ACC112 (cell line): Measurements from ENCODE around the gene SUCLA2.

Experiments
- H2AFZ ChIP-seq: fragments of 200-600 bp; sonication (generic); one replicate; pipeline ENCODE4 v1.6.0; 2017; ENCODE audit warnings: antibody characterized with exemption, low read length; ENCODE audit not compliant: unreplicated experiment
- H3K27ac ChIP-seq: fragments of 200-600 bp; sonication (generic); 2 replicates; pipeline ENCODE4 v1.5.1; 2014; ENCODE audit warnings: low read depth, mild to moderate bottlenecking, antibody characterized with exemption, low read length, moderate library complexity
- H3K27me3 ChIP-seq: fragments of 200-600 bp; sonication (generic); 2 replicates; pipeline ENCODE4 v1.6.1; 2014; ENCODE audit warnings: mild to moderate bottlenecking, antibody characterized with exemption, low read length, moderate library complexity, mixed read lengths; ENCODE audit not compliant: insufficient read depth
- H3K36me3 ChIP-seq: fragments of 200-600 bp; sonication (generic); 2 replicates; pipeline ENCODE4 v1.6.1; 2016; ENCODE audit warnings: mild to moderate bottlenecking, antibody characterized with exemption, low read length, moderate library complexity, mixed read lengths; ENCODE audit not compliant: insufficient read depth
- H3K4me1 ChIP-seq: fragments of 200-600 bp; sonication (generic); one replicate; pipeline ENCODE4 v1.6.1; 2016; ENCODE audit warnings: low read length, mixed read lengths; ENCODE audit not compliant: insufficient read depth, unreplicated experiment, control insufficient read depth
- H3K4me3 ChIP-seq: fragments of 200-600 bp; sonication (generic); 2 replicates; pipeline ENCODE4 v1.5.1; 2014; ENCODE audit warnings: mild to moderate bottlenecking, low read depth, low read length
- H3K79me2 ChIP-seq: fragments of 200-600 bp; sonication (generic); one replicate; pipeline ENCODE4 v1.6.0; 2016; ENCODE audit warnings: low read length; ENCODE audit not compliant: control insufficient read depth, unreplicated experiment, insufficient read depth

Gene SUCLA2

GRCh38 chr13:48001114-48001881 lies at the start of gene SUCLA2:
Gene SUCLA2 (minus strand): TSS chr13:48001273. CDS start chr13:48001269, 4 bp downstream.
- H3K27ac ChIP-seq = no peak within 1 kb of the TSS; the same call in 1 of the 2 replicates

GRCh38 chr13:48050550-48050949 lies 49.5 kb upstream of the SUCLA2 start:
- H3K4me3 ChIP-seq = no peak overlapping the region
- no peak overlapping the region for H2AFZ ChIP-seq
- no peaks in the 10 kb centered on the region for H3K79me2 ChIP-seq
- H3K27me3 ChIP-seq = no peaks in the 10 kb centered on the region
- peaks cover 5% of the 10 kb centered on the region; the same call in 1 of the 2 replicates for H3K36me3 ChIP-seq
- no peak overlapping the region for H3K27ac ChIP-seq
- no peaks in the 10 kb centered on the region for H3K4me1 ChIP-seq

More at GRCh38 chr13:48001114-48001881, at the start of gene SUCLA2:
- Histone ChIP-seq H3K4me3 (peak within 1 kb of the TSS; percentile 92), H3K4me1 (peaks cover 3% of the 10 kb centered on the region), H3K36me3 (no peaks in the 10 kb centered on the region), H2AFZ (peak within 1 kb of the TSS; percentile 97), H3K27me3 (no peaks in the 10 kb centered on the region), H3K79me2 (peaks cover 40% of the 10 kb centered on the region)

GRCh38 chr13:48043789-48044503 lies 42.9 kb upstream of the SUCLA2 start:
- peaks cover 9% of the 10 kb centered on the region; the same call in 1 of the 2 replicates for H3K36me3 ChIP-seq
- H3K79me2 ChIP-seq = peaks cover 5% of the 10 kb centered on the region
- peak overlapping the region; percentile 42 for H3K27ac ChIP-seq
- H3K4me3 ChIP-seq = peak overlapping the region; percentile 34; the same call in 1 of the 2 replicates
- no peak overlapping the region for H2AFZ ChIP-seq
- no peaks in the 10 kb centered on the region for H3K27me3 ChIP-seq
- H3K4me1 ChIP-seq = peaks cover 13% of the 10 kb centered on the region

GRCh38 chr13:48042894-48043293 lies 41.8 kb upstream of the SUCLA2 start:
- H3K4me1 ChIP-seq = peaks cover 21% of the 10 kb centered on the region
- no peaks in the 10 kb centered on the region for H3K27me3 ChIP-seq
- no peak overlapping the region for H3K4me3 ChIP-seq
- H3K79me2 ChIP-seq = peaks cover 15% of the 10 kb centered on the region
- H3K27ac ChIP-seq = peak overlapping the region; percentile 42; the same call in 1 of the 2 replicates
- peaks cover 9% of the 10 kb centered on the region; the same call in 1 of the 2 replicates for H3K36me3 ChIP-seq
- no peak overlapping the region for H2AFZ ChIP-seq

- no peaks in the 10 kb centered on the region for H3K27me3 ChIP-seq
- no peak overlapping the region for H3K4me3 ChIP-seq
- peaks cover 18% of the 10 kb centered on the region for H3K79me2 ChIP-seq
- H2AFZ ChIP-seq = no peak overlapping the region
- H3K4me1 ChIP-seq = peaks cover 29% of the 10 kb centered on the region
- H3K27ac ChIP-seq = peak overlapping the region; percentile 32; the same call in 1 of the 2 replicates
- peaks cover 9% of the 10 kb centered on the region; the same call in 1 of the 2 replicates for H3K36me3 ChIP-seq
These were observed 39.8 kb upstream of the SUCLA2 start for GRCh38 chr13:48040896-48041295.

- Histone ChIP-seq H3K36me3 (peaks cover 12% of the 10 kb centered on the region; the same call in 1 of the 2 replicates), H3K27me3 (no peaks in the 10 kb centered on the region), H3K4me3 (no peak overlapping the region), H3K79me2 (peaks cover 21% of the 10 kb centered on the region), H2AFZ (no peak overlapping the region), H3K27ac (no peak overlapping the region), H3K4me1 (peaks cover 29% of the 10 kb centered on the region)
These were observed 39.0 kb upstream of the SUCLA2 start for GRCh38 chr13:48040049-48040448.

- Histone ChIP-seq H3K79me2 (peaks cover 21% of the 10 kb centered on the region), H3K27ac (peak overlapping the region; percentile 89; the same call in 1 of the 2 replicates), H2AFZ (no peak overlapping the region), H3K4me3 (peak overlapping the region; percentile 89), H3K27me3 (no peaks in the 10 kb centered on the region), H3K4me1 (peaks cover 23% of the 10 kb centered on the region), H3K36me3 (peaks cover 12% of the 10 kb centered on the region; the same call in 1 of the 2 replicates)
These were observed 37.7 kb upstream of the SUCLA2 start for GRCh38 chr13:48038761-48039160.

GRCh38 chr13:48037346-48038173 lies 36.5 kb upstream of the SUCLA2 start, which contains the start of gene NUDT15:
Gene NUDT15 (plus strand): TSS chr13:48037726. CDS start chr13:48037747, 21 bp downstream.
- peaks cover 21% of the 10 kb centered on the region for H3K79me2 ChIP-seq
- H3K4me3 ChIP-seq = peak within 1 kb of the TSS; percentile 89
- H3K27ac ChIP-seq = peak within 1 kb of the TSS; percentile 89
- no peaks in the 10 kb centered on the region for H3K27me3 ChIP-seq
- peaks cover 20% of the 10 kb centered on the region for H3K4me1 ChIP-seq
- H3K36me3 ChIP-seq = peaks cover 14% of the 10 kb centered on the region; the same call in 1 of the 2 replicates
- peak within 1 kb of the TSS; percentile 58 for H2AFZ ChIP-seq

GRCh38 chr13:48029859-48030258 lies 28.8 kb upstream of the SUCLA2 start:
- Histone ChIP-seq H3K27me3 (no peaks in the 10 kb centered on the region), H3K79me2 (no peaks in the 10 kb centered on the region), H3K36me3 (0 out of 2 replicates have a peak, but pooled peaks cover 9% of the 10 kb centered on the region), H2AFZ (no peak overlapping the region), H3K4me3 (no peak overlapping the region), H3K4me1 (no peaks in the 10 kb centered on the region), H3K27ac (no peak overlapping the region)

GRCh38 chr13:48028066-48028465 lies 27.0 kb upstream of the SUCLA2 start:
- H3K27me3 ChIP-seq = no peaks in the 10 kb centered on the region
- no peaks in the 10 kb centered on the region for H3K4me1 ChIP-seq
- H3K79me2 ChIP-seq = no peaks in the 10 kb centered on the region
- 0 out of 2 replicates have a peak, but pooled peaks cover 9% of the 10 kb centered on the region for H3K36me3 ChIP-seq
- H3K4me3 ChIP-seq = no peak overlapping the region
- H2AFZ ChIP-seq = no peak overlapping the region
- H3K27ac ChIP-seq = no peak overlapping the region
